ENCODE results near the gene EMC7. TPM values are rescaled to one million over a fixed set of nuclear protein-coding genes. Genes with fewer than 3 reads are reported as not detected.

Gene EMC7
- total and polyA plus RNA-seq, 8 donors = 25.8 to 48.4 (median 33.8) TPM

DNA sequence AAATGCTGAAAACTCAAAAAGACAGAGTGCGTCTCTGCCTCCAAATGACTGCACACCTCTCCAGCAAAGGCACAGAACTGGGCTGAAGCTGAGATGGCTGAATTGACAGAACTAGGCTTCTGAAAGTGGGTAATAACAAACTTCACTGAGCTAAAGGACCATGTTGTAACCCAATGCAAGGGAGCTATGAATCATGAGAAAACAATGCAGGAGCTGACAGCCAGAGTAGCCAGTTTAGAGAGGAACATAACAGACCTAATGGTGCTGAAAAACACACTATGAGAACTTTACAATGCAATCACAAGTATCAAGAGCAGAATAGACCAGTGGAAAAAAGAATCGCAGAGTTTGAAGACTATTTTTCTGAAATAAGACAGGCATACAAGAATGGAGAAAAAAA, 52.5 kb downstream of the EMC7 start:
- TF ChIP-seq, protein P1, sequence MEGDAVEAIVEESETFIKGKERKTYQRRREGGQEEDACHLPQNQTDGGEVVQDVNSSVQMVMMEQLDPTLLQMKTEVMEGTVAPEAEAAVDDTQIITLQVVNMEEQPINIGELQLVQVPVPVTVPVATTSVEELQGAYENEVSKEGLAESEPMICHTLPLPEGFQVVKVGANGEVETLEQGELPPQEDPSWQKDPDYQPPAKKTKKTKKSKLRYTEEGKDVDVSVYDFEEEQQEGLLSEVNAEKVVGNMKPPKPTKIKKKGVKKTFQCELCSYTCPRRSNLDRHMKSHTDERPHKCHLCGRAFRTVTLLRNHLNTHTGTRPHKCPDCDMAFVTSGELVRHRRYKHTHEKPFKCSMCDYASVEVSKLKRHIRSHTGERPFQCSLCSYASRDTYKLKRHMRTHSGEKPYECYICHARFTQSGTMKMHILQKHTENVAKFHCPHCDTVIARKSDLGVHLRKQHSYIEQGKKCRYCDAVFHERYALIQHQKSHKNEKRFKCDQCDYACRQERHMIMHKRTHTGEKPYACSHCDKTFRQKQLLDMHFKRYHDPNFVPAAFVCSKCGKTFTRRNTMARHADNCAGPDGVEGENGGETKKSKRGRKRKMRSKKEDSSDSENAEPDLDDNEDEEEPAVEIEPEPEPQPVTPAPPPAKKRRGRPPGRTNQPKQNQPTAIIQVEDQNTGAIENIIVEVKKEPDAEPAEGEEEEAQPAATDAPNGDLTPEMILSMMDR (IDR thresholded peaks at IDR 0.05) = no peak
- FAIRE-seq (no peak), DNase-seq (no peak), ATAC-seq (no peak)
- Histone ChIP-seq H3K4me1 (no peaks in the 10 kb centered on the region), H3K9me3 (no peaks in the 10 kb centered on the region), H3K27me3 (no peaks in the 10 kb centered on the region), H3K27ac (no peak overlapping the region), H3K36me3 (no peaks in the 10 kb centered on the region), H3K4me3 (no peak overlapping the region)
- 90 to 99% methylated on average over 2 of the region's 2 CpGs for WGBS, 2 donors
- intact Hi-C loops (cut with DNase I) = no loop called here

DNA sequence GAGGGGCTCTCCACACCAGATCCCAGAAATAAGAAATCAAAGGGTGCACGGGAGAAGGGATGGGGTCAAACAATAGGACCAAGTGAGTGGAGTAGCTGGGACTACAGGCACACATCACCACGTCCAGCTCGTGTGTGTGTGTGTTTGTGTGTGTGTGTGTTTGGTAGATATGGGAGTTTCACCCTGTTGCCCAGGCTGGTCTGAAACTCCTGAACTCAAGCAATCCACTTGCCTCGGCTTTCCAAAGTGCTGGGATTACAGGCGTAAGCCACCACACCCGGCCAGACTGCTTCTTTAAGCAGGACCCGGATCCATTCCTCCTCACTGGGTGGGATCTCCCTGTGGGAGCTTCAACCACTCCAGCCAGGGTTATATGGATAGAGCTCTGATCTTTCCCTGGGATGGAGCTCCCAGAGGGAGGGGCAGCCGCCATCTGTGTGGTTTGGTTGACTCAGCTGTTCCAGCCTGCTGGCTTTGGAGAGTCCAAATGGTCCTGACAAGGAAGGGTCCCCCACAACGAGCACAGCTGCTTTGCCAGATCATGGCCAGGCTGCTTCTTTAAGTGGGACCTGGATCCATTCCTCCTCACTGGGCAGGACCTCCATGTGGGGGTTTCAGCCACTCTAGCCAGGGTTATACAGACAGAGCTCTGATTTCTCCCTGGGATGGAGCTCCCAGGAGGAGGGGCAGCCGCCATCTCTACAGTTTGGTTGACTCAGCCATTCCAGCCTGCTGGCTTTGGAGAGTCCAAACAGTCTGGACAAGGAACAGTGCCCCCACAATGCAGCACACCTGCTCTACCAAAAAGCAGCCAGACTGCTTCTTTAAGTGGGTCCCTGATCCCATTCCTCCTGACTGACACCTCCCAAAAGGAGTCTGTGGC, 53.5 kb downstream of the EMC7 start:
- TF ChIP-seq, protein P1 (IDR thresholded peaks at IDR 0.05) = no peak
- H3K27me3 ChIP-seq = no peaks in the 10 kb centered on the region

GRCh38 chr15:34046471-34047145, 55.1 kb downstream of the EMC7 start:
- intact Hi-C loops (cut with DNase I) = no loop called here
- FAIRE-seq = no peak
- H3K27me3 ChIP-seq = no peaks in the 10 kb centered on the region
- WGBS, 2 donors = 84 to 93% methylated on average over 15 to 16 of the region's 16 CpGs
- TF ChIP-seq, protein P1 (IDR thresholded peaks at IDR 0.05) = no peak
- no peaks in the 10 kb centered on the region for H3K9me3 ChIP-seq
- no peak for ATAC-seq
- no peak overlapping the region for H3K4me3 ChIP-seq
- H3K36me3 ChIP-seq = no peaks in the 10 kb centered on the region
- no peaks in the 10 kb centered on the region for H3K4me1 ChIP-seq
- DNase-seq = no peak
- no peak overlapping the region for H3K27ac ChIP-seq

More for the DNA sequence above, 53.5 kb downstream of the EMC7 start:
- Histone ChIP-seq H3K27ac (no peak overlapping the region), H3K4me3 (no peak overlapping the region), H3K36me3 (no peaks in the 10 kb centered on the region), H3K4me1 (no peaks in the 10 kb centered on the region), H3K9me3 (no peaks in the 10 kb centered on the region)
- ATAC-seq = no peak
- 68 to 85% methylated on average over 10 of the region's 10 CpGs for WGBS, 2 donors
- no peak for FAIRE-seq
- intact Hi-C loops (cut with DNase I) = no loop called here
- DNase-seq = no peak

GRCh38 chr15:34043813-34044212, 57.8 kb downstream of the EMC7 start:
- 69 to 74% methylated on average over 2 of the region's 2 CpGs for WGBS, 2 donors
- Histone ChIP-seq H3K36me3 (no peaks in the 10 kb centered on the region), H3K27me3 (no peaks in the 10 kb centered on the region), H3K4me3 (no peak overlapping the region), H3K4me1 (no peaks in the 10 kb centered on the region), H3K27ac (no peak overlapping the region), H3K9me3 (no peaks in the 10 kb centered on the region)
- no peak for ATAC-seq
- intact Hi-C loops (cut with DNase I) = no loop called here
- no peak for FAIRE-seq
- no peak for DNase-seq
- TF ChIP-seq, protein P1 (IDR thresholded peaks at IDR 0.05) = no peak

DNA sequence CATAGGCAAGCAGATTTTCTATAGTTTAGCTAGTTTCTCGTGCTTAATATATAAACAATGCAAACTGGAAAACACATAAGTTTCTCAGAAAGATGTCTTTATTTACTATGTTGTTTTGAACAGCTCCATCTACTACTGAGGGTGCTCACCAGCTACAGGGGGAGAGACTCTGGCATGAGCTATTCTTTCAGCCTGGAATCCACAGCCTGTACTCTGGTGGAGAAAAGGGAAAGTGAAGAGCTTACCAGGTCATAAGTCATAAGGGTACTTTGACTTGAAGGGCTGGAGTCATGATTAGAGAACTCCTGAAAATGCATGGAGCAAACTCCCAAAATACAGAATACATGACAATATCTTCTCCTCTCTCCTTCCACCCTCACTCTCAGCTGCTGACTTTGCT, 58.3 kb downstream of the EMC7 start:
- H3K4me3 ChIP-seq = no peak overlapping the region
- intact Hi-C loops (cut with DNase I) = no loop called here
- no peak overlapping the region for H3K27ac ChIP-seq
- no peak for ATAC-seq
- no peaks in the 10 kb centered on the region for H3K27me3 ChIP-seq
- no peaks in the 10 kb centered on the region for H3K36me3 ChIP-seq
- no peak for FAIRE-seq
- TF ChIP-seq, protein P1 (IDR thresholded peaks at IDR 0.05) = no peak
- no peaks in the 10 kb centered on the region for H3K9me3 ChIP-seq
- no peaks in the 10 kb centered on the region for H3K4me1 ChIP-seq
- DNase-seq = no peak
- WGBS, 2 donors = 59 to 74% methylated on average over 1 of the region's 1 CpG

All from pancreas (tissue), 10 donors.